GM19193 (cell line): ENCODE results near the gene MMP17.

ENCODE experiments used
- POLR2A ChIP-seq: IDR thresholded peaks from 4 replicates; pipeline ENCODE4 v1.6.1; 2011; ENCODE audit not compliant: insufficient read depth, insufficient read length; ENCODE audit errors: extremely low read depth

MMP17 gene

GRCh38 chr12:131833896-131834641, 5.9 kb downstream of the MMP17 start:
- TF ChIP-seq POLR2A = no peak

- TF ChIP-seq POLR2A = no peak
Observed at GRCh38 chr12:131834798-131835615, 6.8 kb downstream of the MMP17 start.

GRCh38 chr12:131835616-131836171, 7.5 kb downstream of the MMP17 start:
- TF ChIP-seq POLR2A = no peak

DNA sequence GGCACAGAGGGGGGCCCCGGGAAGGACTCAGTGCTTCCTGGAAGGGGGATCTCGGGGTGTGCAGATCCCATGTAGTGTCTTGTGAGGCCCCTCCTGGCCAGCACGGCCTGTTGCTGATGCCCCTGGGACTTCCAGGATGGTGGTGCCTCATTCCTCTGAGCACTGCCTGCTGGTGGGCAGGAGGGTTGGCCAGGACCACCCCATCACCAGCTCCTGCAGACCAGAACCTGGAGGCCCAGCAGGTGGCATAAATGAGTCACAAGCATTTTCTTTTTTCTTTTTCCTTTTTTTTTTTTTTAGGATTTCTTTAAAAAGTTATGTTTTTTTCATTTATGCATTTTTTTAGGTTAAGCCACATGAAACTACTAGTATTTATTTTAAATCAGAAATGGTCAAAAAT, 8.0 kb downstream of the MMP17 start:
- TF ChIP-seq POLR2A = no peak

DNA sequence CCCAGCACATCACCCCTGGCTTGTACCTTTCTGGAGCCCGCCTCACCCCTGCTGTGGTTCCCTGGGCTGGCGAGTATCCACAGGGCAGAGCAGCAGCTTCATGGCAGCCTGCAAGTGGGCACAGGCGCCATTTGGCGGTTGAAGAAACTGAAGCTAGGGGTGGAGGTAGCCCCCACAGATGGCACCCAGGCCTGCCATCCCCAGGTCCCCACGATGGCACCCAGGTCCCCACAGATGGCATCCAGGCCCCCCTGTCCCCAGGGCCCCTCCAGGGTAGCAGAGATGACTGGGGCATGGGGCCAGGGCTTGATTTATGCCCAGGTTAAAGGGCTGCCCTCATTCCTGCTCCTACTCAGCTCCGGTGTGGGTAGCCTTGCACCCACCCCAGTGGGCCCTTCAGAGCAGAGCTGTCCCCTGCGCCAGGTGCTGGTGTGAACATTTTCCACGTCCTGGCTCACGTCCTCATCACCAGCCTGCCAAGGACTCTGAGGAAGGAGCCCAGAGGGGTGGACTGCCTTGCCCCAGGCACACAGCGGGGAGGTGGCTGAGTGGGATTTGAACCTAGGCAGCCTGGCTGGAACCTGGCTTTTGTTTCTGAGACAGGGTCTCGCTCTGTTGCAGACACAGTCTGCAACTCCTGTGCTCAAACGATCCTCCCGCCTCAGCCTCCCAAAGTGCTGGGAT, 8.7 kb downstream of the MMP17 start:
- TF ChIP-seq POLR2A = no peak

GRCh38 chr12:131840643-131841416, 12.6 kb downstream of the MMP17 start:
- no peak for TF ChIP-seq POLR2A

GRCh38 chr12:131841547-131841946, 13.4 kb downstream of the MMP17 start:
- TF ChIP-seq POLR2A = no peak

DNA sequence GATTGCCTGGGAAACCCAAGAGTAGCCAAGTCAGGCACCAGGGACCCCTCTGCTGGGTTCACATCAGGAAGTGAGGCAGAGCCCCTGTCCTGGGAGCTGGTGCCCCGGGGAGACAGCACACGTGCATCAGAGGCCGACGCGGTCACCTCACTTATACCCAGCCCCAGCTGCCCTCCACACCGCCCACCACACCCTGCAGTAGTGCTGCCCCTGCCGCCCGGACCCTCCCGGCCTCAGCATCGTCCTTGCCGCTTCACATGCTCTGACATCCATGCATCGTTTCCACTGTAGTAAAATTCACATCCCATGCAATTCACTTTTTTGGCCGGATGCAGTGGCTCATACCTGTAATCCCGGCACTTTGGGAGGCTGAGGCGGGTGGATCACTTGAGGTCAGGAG, 14.0 kb downstream of the MMP17 start:
- no peak for TF ChIP-seq POLR2A

DNA sequence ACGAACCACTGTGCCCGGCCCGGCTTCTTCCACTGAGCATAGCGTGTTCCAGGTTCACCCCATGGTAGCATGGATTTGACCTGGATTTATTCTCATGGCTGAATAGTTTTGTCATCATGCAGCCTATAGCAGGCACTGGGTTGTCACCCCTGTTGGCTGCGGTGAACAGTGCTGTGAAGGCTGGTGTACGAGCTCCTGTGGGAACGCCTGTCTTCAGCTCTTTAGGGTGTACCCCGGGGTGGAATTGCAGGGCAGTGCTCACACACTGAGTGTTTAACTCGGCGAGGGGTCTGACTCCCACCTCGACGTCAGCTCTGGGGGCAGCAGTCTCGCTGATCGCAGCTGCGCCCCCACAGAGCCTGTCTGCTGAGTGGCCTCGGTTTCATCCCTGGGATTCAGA, 15.3 kb downstream of the MMP17 start:
- TF ChIP-seq POLR2A = no peak

DNA sequence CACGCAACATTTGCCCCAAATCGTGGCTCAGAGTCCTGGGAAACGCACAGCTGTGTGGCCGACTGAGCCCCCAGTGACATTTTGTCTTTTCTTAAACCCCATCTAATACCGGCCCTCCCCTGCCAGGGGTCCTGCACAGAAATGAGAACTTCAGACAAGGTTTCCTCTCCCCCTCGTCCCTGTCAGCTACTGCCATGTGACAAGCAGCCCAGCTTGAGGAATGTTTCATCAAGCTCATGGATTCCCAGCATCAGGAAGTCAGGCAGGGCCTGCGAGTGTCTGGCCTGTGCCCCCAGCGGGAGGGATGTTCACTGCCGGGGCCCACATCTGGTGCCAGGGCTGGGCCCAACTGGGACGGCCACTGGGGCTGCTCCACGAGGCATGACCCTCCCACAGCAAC, 15.9 kb downstream of the MMP17 start:
- TF ChIP-seq POLR2A = no peak

DNA sequence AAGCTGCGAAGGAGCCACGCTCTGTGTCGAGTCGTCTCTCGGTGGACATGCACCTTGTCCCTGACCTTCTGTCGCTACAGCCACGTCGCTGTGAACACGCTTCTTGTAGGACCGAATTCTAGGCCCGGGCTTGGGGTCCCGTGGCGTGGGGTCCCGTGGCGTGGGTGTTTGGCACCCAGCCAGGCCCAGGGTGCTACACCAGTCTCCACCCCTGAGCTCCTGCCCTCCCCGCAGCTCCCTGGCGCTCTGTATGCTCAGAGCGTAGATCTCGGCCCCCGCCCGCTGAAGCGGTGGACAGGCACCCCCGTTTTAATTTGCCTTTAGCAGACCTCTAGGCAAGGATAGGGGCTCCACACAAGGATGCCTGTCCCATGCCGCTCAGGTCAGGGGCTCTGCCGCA, 16.5 kb downstream of the MMP17 start:
- no peak for TF ChIP-seq POLR2A

GRCh38 chr12:131845121-131845520, 16.9 kb downstream of the MMP17 start:
- TF ChIP-seq POLR2A = no peak

DNA sequence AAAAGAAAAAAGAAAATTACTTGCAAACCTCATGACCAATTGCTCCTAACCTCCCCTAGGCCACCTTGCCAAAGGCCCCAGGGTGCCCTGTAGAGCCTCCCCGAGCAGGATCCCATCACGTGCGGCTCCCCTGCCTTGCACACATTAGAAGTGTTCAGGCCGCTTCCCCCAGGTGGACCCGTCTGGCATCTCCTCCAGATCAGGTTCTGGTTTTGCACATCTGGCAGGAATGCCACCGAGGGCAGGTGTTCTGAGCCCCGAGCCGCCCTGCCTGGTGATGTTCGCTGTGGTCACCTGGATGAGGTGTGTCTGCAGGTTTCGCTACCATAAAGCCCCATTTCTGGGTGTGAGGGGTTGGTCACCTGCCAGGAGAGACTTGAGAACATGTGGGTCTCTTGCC, 19.3 kb downstream of the MMP17 start:
- no peak for TF ChIP-seq POLR2A

- no peak for TF ChIP-seq POLR2A
Observed at GRCh38 chr12:131848753-131849152, 20.6 kb downstream of the MMP17 start.
